ENCODE measurements around the gene VCX2. TPM values are rescaled to one million over a fixed set of nuclear protein-coding genes. Genes with fewer than 3 reads are reported as not detected.

Gene VCX2
- polyA plus RNA-seq, 2 of the 4 experiments (the other 2 are of a cell fraction), result not detected

DNA sequence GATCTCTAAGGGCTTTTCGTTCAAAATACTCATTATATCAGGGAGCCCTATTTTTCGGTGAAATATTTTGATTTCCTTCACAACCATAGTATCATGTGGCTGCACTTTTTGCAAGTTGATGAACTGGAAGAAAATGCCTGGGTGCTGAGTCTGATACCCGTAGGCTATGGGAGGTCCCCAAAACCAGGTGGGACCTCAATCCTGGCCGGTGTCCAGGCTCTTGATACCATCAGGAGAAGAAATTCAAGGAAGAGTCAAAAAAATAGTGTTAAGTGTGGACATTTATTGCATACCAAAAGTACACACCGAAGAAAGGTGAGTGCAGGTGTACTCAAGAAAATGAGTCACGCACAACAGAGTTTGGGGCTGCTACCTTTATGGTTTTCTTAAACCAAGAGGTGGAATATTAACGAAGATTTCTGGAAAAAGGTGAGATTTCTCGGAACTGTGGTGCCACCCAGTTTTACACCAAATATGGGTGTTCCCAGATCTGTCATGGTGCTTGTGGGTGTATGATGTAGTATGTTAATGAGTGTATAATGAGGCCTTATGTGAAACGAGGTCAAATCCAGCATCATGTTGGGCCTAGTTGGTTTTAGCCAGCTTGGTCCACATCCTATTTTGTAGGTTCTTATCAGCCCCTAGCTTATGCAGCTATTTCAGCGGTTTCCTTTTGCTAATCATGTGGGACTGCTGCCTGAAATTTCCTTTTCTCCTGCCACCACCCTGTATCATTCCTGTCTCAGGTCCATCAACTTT lies 29.9 kb downstream of the VCX2 start:
- DNase-seq (ENCODE audit: low read depth in 1 of 2, low spot score in 1 of 2) (no peak), ATAC-seq (no peak), FAIRE-seq (no peak)
- ChIA-PET POLR2A (no interaction called here), CTCF (no interaction called here)
- no peak overlapping the region for H3K27ac ChIP-seq
- TF ChIP-seq ZFP36 (IDR thresholded peaks at IDR 0.05; ENCODE audit: borderline replicate concordance, partially characterized antibody), result no peak
- no peaks in the 10 kb centered on the region for H3K9me3 ChIP-seq
- no peaks in the 10 kb centered on the region for H3K4me1 ChIP-seq
- no peak overlapping the region for H3K4me3 ChIP-seq
- WGBS (ENCODE audit: missing lambda C conversion rate), result 2% methylated on average over 10 of the region's 10 CpGs
- no peak overlapping the region for H3K4me2 ChIP-seq

DNA sequence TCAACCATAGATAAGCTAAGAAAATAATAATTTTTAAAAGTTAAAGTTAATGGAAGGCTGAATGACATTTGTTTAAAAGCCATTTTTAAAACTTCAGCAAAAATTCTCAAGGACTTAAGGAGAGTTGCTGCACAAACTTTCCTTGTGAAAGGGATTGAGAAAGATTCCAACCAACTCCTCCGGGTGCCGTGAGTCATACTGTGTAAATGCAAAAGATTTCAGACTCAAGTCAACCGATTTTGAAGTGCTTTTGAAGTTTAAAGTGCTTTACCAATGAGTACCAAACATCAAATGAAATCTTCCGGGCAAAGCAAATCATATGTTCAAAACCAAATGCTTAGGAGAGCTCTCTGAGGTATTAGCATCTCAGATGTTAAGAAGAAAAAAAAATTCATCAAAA lies 31.4 kb downstream of the VCX2 start:
- H3K27ac ChIP-seq, result no peak overlapping the region
- WGBS (ENCODE audit: missing lambda C conversion rate), result 0% methylated on average over 4 of the region's 4 CpGs
- no peak overlapping the region for H3K4me2 ChIP-seq
- TF ChIP-seq CEBPB (IDR thresholded peaks at IDR 0.05) (no peak), MAFK (IDR thresholded peaks at IDR 0.05; ENCODE audit: partially characterized antibody) (no peak), JUN (IDR thresholded peaks at IDR 0.05) (no peak), EP300 (IDR thresholded peaks at IDR 0.05) (no peak), MAZ (IDR thresholded peaks at IDR 0.05; ENCODE audit: borderline replicate concordance, low read depth, low read length) (no peak), CHD4 (IDR thresholded peaks at IDR 0.05; ENCODE audit: borderline replicate concordance) (no peak), POLR2A (IDR thresholded peaks at IDR 0.05; ENCODE audit: low read length) (no peak), TP53 (CRISPR knock-in tag; IDR thresholded peaks at IDR 0.05) (no peak), RFX5 (IDR thresholded peaks at IDR 0.05) (no peak)
- TF ChIP-seq, protein P1, sequence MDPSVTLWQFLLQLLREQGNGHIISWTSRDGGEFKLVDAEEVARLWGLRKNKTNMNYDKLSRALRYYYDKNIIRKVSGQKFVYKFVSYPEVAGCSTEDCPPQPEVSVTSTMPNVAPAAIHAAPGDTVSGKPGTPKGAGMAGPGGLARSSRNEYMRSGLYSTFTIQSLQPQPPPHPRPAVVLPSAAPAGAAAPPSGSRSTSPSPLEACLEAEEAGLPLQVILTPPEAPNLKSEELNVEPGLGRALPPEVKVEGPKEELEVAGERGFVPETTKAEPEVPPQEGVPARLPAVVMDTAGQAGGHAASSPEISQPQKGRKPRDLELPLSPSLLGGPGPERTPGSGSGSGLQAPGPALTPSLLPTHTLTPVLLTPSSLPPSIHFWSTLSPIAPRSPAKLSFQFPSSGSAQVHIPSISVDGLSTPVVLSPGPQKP (IDR thresholded peaks at IDR 0.05; ENCODE audit: low read depth, low read length), result no peak
- TF ChIP-seq, protein P2, sequence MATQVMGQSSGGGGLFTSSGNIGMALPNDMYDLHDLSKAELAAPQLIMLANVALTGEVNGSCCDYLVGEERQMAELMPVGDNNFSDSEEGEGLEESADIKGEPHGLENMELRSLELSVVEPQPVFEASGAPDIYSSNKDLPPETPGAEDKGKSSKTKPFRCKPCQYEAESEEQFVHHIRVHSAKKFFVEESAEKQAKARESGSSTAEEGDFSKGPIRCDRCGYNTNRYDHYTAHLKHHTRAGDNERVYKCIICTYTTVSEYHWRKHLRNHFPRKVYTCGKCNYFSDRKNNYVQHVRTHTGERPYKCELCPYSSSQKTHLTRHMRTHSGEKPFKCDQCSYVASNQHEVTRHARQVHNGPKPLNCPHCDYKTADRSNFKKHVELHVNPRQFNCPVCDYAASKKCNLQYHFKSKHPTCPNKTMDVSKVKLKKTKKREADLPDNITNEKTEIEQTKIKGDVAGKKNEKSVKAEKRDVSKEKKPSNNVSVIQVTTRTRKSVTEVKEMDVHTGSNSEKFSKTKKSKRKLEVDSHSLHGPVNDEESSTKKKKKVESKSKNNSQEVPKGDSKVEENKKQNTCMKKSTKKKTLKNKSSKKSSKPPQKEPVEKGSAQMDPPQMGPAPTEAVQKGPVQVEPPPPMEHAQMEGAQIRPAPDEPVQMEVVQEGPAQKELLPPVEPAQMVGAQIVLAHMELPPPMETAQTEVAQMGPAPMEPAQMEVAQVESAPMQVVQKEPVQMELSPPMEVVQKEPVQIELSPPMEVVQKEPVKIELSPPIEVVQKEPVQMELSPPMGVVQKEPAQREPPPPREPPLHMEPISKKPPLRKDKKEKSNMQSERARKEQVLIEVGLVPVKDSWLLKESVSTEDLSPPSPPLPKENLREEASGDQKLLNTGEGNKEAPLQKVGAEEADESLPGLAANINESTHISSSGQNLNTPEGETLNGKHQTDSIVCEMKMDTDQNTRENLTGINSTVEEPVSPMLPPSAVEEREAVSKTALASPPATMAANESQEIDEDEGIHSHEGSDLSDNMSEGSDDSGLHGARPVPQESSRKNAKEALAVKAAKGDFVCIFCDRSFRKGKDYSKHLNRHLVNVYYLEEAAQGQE (IDR thresholded peaks at IDR 0.05), result no peak
- TF ChIP-seq, protein P3, sequence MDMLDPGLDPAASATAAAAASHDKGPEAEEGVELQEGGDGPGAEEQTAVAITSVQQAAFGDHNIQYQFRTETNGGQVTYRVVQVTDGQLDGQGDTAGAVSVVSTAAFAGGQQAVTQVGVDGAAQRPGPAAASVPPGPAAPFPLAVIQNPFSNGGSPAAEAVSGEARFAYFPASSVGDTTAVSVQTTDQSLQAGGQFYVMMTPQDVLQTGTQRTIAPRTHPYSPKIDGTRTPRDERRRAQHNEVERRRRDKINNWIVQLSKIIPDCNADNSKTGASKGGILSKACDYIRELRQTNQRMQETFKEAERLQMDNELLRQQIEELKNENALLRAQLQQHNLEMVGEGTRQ (IDR thresholded peaks at IDR 0.05), result no peak
- POLR2A ChIA-PET, result no interaction called here
- no peak overlapping the region for H3K4me3 ChIP-seq
- no peak for ATAC-seq
- DNase-seq (ENCODE audit: low read depth in 1 of 2, low spot score in 1 of 2), result no peak
- no peak for FAIRE-seq
- no peaks in the 10 kb centered on the region for H3K4me1 ChIP-seq
- no peaks in the 10 kb centered on the region for H3K9me3 ChIP-seq
- CTCF ChIA-PET, result no interaction called here

DNA sequence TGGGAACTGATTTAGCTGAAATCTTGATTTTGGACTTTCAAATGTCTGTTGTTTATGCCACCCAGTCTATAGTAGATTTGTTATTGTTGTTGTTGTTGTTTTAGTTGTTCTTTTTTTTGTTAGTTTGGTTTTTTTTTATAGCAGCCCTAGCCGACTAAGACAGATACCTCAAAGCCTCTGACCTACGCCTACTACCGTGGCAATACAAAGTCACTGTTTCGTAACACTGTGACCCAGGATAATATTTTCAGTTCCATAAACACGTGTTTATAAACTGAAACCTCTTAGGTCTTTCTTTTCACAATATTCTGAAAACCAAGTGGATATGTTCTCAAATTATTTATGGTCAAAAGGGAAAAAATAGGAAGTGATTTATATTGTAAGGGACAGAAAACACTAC lies 32.8 kb downstream of the VCX2 start:
- ChIA-PET CTCF (no interaction called here), POLR2A (no interaction called here)
- DNase-seq (ENCODE audit: low read depth in 1 of 2, low spot score in 1 of 2) (no peak), ATAC-seq (no peak), FAIRE-seq (no peak)
- WGBS (ENCODE audit: missing lambda C conversion rate), result 39% methylated on average over 5 of the region's 5 CpGs
- H3K9me3 ChIP-seq, result no peaks in the 10 kb centered on the region
- H3K27ac ChIP-seq, result no peak overlapping the region
- H3K4me3 ChIP-seq, result no peak overlapping the region
- no peak overlapping the region for H3K4me2 ChIP-seq
- H3K4me1 ChIP-seq, result no peaks in the 10 kb centered on the region
- TF ChIP-seq JUNB (IDR thresholded peaks at IDR 0.05) (no peak), CEBPB (IDR thresholded peaks at IDR 0.05) (no peak), RNF2 (IDR thresholded peaks at IDR 0.05; ENCODE audit: borderline replicate concordance, low read depth) (no peak), MYC (IDR thresholded peaks at IDR 0.05; ENCODE audit: borderline replicate concordance, low read length) (no peak), ZFP36 (IDR thresholded peaks at IDR 0.05; ENCODE audit: borderline replicate concordance, partially characterized antibody) (no peak), TP53 (CRISPR knock-in tag; IDR thresholded peaks at IDR 0.05) (no peak), PBX3 (IDR thresholded peaks at IDR 0.05) (no peak), RCOR1 (IDR thresholded peaks at IDR 0.05; ENCODE audit: low read depth, low read length) (no peak), FOSB (CRISPR knock-in tag; IDR thresholded peaks at IDR 0.05) (no peak), BHLHE40 (IDR thresholded peaks at IDR 0.05; ENCODE audit: low read depth, low read length) (no peak), CBX2 (IDR thresholded peaks at IDR 0.05; ENCODE audit: borderline replicate concordance, low read depth) (no peak), RARB (CRISPR knock-in tag; IDR thresholded peaks at IDR 0.05) (no peak), E2F6 (IDR thresholded peaks at IDR 0.05; ENCODE audit: borderline replicate concordance, low read depth) (no peak), POLR2AphosphoS2 (conservative IDR thresholded peaks at IDR 0.05; ENCODE audit: low read length) (no peak)
- TF ChIP-seq, protein P4, sequence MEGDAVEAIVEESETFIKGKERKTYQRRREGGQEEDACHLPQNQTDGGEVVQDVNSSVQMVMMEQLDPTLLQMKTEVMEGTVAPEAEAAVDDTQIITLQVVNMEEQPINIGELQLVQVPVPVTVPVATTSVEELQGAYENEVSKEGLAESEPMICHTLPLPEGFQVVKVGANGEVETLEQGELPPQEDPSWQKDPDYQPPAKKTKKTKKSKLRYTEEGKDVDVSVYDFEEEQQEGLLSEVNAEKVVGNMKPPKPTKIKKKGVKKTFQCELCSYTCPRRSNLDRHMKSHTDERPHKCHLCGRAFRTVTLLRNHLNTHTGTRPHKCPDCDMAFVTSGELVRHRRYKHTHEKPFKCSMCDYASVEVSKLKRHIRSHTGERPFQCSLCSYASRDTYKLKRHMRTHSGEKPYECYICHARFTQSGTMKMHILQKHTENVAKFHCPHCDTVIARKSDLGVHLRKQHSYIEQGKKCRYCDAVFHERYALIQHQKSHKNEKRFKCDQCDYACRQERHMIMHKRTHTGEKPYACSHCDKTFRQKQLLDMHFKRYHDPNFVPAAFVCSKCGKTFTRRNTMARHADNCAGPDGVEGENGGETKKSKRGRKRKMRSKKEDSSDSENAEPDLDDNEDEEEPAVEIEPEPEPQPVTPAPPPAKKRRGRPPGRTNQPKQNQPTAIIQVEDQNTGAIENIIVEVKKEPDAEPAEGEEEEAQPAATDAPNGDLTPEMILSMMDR (IDR thresholded peaks at IDR 0.05), result no peak
